GM18867 (cell line): ENCODE measurements around the gene LENEP.

ENCODE experiments used
- ATAC-seq: cut with Tn5 transposase; IDR thresholded peaks from one replicate; pipeline ENCODE4 v1.9.1; 2021; ENCODE audit warnings: mild to moderate bottlenecking, moderate library complexity; ENCODE audit not compliant: unreplicated experiment

LENEP gene

DNA sequence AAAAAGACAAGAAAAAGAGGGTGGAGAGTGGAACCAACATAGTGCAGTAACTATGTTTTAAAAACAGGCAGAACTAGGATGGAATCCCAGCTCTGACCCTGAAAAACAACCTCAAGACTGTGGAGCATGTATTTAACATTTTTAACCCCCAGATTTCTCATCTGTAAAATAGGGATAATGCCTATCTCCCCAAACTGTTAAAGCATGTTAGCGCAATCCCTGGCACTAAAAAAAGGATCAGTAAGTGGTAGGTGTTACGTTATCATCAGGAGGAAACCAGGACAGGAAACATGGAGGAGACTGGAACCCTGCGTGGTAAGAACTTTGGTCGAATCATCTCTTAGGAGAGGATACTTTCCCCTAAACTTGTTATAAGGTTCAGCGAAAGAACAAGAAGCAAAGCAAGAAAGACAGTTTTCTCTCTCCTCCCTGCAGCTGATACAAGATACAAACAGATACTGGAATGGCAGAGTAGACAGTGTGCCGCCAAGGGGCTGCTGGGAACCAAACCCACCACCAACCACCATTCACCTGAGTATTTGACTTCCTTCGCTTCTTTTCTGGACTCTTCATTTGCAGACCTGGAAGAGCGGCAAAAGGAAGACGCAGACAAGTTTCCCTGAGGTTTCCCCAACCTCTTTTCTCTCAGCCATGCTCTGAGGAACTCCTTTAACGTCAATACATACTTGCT lies 32.8 kb upstream of the LENEP start:
- ATAC-seq, result no peak

GRCh38 chr1:154961207-154962155 lies 31.9 kb upstream of the LENEP start, which contains the start of gene PYGO2:
Gene PYGO2, minus strand, starts transcription at chr1:154961782. Its CDS starts 206 bp downstream, at chr1:154961576.
- ATAC-seq, result peak; percentile 66

- ATAC-seq, result no peak
Measured at GRCh38 chr1:154962156-154962749, 31.1 kb upstream of the LENEP start.

DNA sequence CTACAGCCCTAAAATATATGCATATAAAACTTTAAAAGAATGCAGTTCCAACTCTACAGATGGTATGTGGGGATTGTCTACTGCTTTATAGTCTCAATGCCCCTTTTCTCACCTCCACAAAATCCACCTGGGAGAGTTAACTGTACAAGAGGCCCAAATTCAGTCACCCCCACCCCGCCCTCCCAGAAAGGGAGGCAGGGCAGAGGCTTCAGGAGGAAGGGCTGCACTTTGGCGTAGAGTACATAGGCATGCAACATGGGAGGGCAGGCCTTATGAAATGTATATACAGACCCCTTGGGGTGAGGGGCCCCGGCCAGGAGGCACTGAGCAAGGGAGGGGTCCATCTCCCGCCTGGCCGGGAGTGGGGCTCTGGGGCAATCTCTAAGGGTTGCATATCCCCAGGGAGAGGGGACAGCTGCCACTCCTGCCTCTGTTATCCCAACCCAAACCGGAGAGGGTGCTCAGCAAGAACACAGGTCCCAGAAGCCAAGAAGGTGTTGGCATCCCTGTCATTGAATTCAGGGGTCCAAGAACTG lies 30.5 kb upstream of the LENEP start:
- ATAC-seq, result no peak

- ATAC-seq, result no peak
Measured at GRCh38 chr1:154963643-154964042, 29.7 kb upstream of the LENEP start.

DNA sequence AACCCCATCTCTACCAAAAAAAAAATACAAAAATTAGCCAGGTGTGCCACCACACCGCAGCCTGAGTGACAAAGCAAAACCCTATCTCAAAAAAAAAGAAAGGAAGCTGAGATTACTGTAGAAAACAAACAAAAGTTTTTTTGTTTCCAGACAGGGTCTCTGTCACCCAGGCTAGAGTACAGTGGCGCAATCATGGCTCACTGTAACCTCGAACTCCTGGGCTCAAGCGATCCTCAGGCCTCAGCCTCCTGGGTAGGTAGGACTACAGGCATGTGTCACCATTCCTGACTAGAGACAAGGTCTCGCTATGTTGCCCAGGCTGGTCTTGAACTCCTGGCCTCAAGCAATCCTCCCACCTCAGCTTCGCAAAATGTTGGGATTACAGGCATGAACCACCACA lies 29.0 kb upstream of the LENEP start:
- ATAC-seq, result no peak

DNA sequence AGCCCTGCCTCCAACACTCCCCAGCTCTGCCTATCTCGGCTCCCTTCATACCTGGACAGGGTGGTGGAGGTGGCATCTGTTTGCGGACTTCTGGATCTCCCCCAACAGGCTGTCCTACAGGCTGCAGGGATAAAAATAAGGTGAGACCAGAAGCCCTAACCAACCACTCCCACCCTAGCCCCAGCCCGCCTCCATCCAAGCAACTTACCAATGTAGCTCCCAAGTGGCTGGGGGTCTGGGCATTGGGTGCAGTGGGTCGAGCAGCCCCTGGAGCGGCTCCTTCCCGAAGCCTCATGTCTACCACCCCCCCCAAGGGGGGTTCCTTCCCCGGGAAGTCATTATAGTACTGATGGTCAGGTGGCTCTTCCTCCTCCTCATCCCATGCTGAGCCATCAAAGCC lies 27.3 kb upstream of the LENEP start:
- ATAC-seq, result no peak

DNA sequence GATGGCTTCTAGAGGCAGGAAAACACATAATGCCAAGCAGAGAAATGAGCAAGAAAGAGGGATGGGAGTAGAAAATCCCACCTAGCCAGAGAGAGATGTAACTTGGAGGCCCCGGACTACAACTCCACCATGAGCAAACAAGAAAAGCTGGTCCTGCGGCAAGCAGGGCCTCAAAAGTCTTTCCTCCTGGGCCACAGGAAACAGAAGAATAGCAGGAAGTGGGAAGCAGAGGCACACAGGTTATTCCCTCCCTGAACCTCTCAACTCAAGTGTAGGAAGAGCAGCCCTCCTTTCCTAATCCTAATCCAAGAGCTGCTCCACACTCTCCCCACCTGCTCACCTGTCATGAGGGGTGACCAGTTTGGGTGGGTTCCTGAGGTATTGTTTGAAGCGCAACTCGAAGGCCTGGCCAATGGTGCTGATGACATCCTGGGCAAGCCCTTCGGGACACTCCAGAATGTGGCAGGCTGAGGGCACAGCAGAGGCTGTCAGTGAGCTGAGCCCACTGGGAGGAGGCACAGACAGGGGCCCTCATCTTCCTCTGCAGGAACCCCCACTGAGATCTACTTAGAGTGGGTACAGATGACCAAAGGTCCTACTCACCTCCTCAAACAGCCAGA lies 25.9 kb upstream of the LENEP start:
- no peak for ATAC-seq

- ATAC-seq, result no peak
Measured at GRCh38 chr1:154968731-154969130, 24.7 kb upstream of the LENEP start.

DNA sequence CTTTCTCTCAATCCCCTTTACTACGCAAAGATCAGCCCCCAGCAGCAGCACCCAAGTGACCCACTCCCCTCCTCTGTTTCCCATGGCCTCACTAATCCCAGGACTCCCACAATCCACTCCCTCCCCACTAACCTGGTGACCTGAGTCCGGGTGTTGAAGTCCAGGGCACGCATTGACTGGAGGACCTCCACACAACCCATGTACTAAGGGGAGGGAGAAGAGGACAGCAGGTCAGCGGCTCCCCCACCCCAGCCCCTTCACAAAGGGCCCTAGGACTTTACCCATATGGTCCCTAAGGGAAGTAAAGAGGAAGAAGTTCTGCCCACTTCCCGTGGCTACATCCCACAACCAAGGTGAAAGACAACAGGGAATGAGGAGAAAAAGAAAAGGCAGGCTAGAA lies 24.1 kb upstream of the LENEP start:
- ATAC-seq, result no peak

DNA sequence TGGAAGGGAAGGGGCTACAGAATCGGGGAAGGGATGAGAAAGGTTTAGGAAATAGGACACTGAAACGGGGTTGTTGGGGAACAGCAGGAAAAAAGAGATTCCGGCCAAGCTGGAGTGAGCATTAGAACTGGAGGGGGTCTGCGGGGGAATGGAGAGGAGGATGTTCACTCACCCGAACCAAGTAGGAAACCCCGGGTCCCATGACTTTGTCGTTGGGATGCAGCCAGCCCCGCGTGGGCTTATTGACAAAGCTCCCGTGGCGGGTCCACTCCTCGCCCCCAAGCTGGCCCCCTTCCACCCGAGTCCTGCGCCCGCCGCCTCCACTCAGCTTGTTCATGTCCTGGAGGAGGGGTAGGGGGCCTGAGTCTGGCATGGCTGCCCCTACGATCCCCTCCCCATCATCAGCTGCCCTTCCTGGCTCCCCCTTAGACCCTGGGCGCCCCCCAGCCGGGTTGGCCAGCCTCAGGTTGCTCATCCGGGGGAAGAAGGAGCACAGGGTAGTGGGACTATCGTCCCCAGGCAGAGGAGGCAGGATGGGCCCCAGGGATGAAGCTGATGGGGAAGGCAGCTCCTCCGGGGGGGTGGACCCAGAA lies 23.4 kb upstream of the LENEP start:
- ATAC-seq, result no peak

DNA sequence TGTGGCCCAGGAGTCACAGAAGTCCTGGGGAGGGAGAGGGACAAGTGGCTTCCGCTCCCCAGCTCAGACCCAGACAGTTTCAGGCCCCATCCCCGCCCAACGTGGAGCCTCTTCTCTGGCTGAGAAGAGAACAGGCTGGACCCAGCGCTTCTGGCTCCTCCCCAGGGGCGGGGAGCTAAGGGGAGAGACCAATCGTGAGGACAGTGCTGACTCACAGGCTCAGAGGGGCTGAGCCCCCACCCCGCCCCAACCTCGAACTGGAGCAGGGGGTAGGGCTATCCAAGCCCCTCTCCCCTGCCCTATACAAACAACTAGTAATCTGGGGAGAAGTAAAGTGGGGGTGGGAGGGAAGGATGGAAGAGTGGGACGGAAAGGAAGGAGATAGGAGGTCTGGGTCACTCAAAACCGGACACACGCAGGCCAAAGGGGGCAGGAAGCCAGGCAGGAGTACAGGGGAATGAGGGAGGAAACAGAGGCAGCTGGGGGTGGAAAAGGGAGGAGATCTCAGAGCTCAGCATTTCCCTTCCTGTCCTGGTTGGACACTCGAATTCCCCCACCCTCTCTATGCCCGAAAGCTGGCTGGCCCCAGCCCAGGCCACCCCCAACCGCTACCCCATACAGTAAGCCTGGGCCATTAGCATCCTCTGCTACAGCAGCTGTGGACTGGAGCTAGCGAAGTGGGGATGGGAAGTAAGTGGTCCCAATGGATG lies 22.6 kb upstream of the LENEP start, which contains the start of gene SHC1:
SHC1 (minus strand) TSS at position 117 of the 710 bp plus-strand sequence. CDS start 221 bp downstream, outside the sequence.
- ATAC-seq, result no peak

GRCh38 chr1:154971341-154971998 lies 21.9 kb upstream of the LENEP start:
- no peak for ATAC-seq

- ATAC-seq, result no peak
Measured at GRCh38 chr1:154972213-154972516, 21.2 kb upstream of the LENEP start.

- no peak for ATAC-seq
Measured at GRCh38 chr1:154972517-154973343, 20.7 kb upstream of the LENEP start.

DNA sequence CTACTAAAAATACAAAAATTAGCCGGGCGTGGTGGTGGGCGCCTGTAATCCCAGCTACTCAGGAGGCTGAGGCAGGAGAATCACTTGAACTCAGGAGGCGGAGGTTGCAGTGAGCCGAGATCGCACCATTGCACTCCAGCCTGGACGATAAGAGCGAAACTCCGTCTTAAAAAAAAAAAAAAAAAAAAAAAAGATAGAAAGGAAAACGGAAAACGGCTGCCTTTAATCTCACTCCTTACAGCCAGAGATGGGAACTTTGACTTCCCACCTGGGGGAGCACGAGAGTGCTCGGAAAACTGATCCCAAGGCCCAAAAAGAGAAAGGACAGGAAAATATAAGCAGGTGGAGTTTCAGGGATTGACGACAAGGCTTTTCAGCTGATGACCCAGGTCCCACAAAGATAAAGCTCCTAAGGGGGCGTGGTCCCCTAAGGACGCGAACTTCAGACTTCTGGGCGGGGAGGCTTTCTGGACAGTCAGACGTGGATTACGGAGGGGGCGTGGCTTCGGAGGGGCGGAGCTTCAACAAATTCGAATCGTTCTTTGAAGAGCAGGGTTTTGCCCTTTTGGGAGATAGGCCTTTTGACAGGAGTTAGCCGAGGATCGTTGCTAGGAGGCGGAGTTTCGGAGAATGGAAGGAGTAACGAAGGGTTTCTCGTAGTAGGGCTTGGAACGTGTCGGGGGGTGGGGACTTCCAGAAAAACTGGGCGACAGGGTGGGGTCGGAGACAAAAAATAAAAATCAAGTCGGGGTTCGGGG lies 19.9 kb upstream of the LENEP start:
- ATAC-seq, result peak; percentile 14

DNA sequence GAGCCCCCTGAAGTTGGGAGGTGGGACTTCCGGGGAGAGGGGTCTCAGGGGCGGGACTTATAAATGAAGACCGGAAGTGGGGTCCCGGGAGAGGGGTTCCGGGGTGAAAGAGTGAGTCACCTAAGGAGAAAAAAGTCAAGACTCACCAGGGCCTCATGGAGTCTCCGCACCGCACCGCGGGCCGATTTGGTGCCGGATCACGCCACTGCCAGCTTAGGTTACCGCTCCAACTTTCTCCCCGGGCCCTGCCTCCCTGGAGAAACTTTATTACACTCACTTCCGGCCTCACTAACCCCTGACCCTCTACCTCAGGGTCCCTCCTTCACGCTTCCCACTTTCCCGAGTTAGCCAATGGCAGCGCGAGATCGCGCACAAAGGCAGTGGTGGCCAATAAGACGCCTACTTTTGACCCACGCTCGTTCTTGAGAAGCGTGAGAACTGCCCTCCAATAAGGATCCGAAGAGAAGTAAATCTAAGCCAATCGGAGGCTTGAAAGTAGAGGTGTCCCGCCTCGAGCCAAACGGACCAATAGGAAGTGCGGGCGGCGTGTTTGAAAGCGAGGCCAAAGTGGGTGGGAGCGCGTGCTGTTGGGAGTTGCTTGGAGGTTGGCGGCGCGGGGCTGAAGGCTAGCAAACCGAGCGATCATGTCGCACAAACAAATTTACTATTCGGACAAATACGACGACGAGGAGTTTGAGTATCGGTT lies 19.1 kb upstream of the LENEP start, which contains the start of gene CKS1B:
CKS1B (plus strand) TSS at position 580 of the 706 bp plus-strand sequence; CDS start at position 645, 65 bp downstream.
- peak; percentile 77 for ATAC-seq
